Activated CD4-positive, alpha-beta T cell treated with anti-CD3 and anti-CD28 coated beads, Interleukin-2, amount 10 ng/mL, durations not matched to agents 24 days and 14 days (primary cell): ENCODE data around the gene R3HDM2. TPM values are rescaled to one million over a fixed set of nuclear protein-coding genes. Genes with fewer than 3 reads are reported as not detected.
"Not testable (repeated sequence)": the region's sequence is repeated elsewhere in the genome, so short reads cannot be mapped to it uniquely, and the experiment has no call there.

Source experiments
- DNase-seq: peaks from one replicate; pipeline ENCODE4 v3.0.0; 2022
- H3K27ac Mint-ChIP-seq: one replicate; pipeline ENCODE4 v1.8.0; 2022; ENCODE audit warnings: mild to moderate bottlenecking, mixed read lengths
- H3K27me3 Mint-ChIP-seq: one replicate; pipeline ENCODE4 v1.8.0; 2022; ENCODE audit warnings: mixed read lengths
- H3K36me3 Mint-ChIP-seq: one replicate; pipeline ENCODE4 v1.8.0; 2022; ENCODE audit warnings: low read depth, mild to moderate bottlenecking, mixed read lengths
- H3K4me1 Mint-ChIP-seq: one replicate; pipeline ENCODE4 v1.8.0; 2021; ENCODE audit warnings: mixed read lengths
- H3K4me3 Mint-ChIP-seq: one replicate; pipeline ENCODE4 v1.8.0; 2022; ENCODE audit warnings: mild to moderate bottlenecking, moderate library complexity, mixed read lengths
- H3K9me3 Mint-ChIP-seq: one replicate; pipeline ENCODE4 v1.8.0; 2021; ENCODE audit warnings: mixed read lengths
- intact Hi-C: fragments of 100-400 bp; cut with micrococcal nuclease; formaldehyde crosslinking; loops from one replicate; pipeline ENCODE4 v1.15.1; 2023
- total RNA-seq: library from RNA; stranded (reverse); gene quantifications from 2 replicates; pipeline ENCODE4 v1.2.3, GENCODE V29; 2022

The R3HDM2 gene
- total RNA-seq, 1 donor from 2014 or later = 45.8 TPM

- Mint-ChIP-seq H3K4me3 (no peak overlapping the region), H3K27me3 (peaks cover 10% of the 10 kb centered on the region), H3K4me1 (peaks cover 16% of the 10 kb centered on the region), H3K27ac (peak overlapping the region; percentile 59), H3K36me3 (no peaks in the 10 kb centered on the region), H3K9me3 (no peaks in the 10 kb centered on the region)
- no peak for DNase-seq
- intact Hi-C loops = no loop called here
Measured at GRCh38 chr12:57435293-57435692, 4.5 kb upstream of the R3HDM2 start.

- Mint-ChIP-seq H3K9me3 (no peaks in the 10 kb centered on the region), H3K36me3 (no peaks in the 10 kb centered on the region), H3K4me1 (peaks cover 21% of the 10 kb centered on the region), H3K4me3 (no peak within 1 kb of the TSS), H3K27me3 (peaks cover 7% of the 10 kb centered on the region), H3K27ac (peak within 1 kb of the TSS; percentile 59)
- intact Hi-C loops = no loop called here
- no peak for DNase-seq
Measured at GRCh38 chr12:57434517-57435223, 3.8 kb upstream of the R3HDM2 start, which contains the start of gene INHBC. TSS of gene INHBC (plus strand) at chr12:57434784. CDS start at chr12:57434887, 103 bp downstream.

- Mint-ChIP-seq H3K4me3 (no peak overlapping the region), H3K4me1 (peaks cover 27% of the 10 kb centered on the region), H3K36me3 (no peaks in the 10 kb centered on the region), H3K27ac (no peak overlapping the region), H3K9me3 (no peaks in the 10 kb centered on the region), H3K27me3 (no peaks in the 10 kb centered on the region)
- no peak for DNase-seq
- intact Hi-C loops = no loop called here
Measured at GRCh38 chr12:57433370-57433769, 2.5 kb upstream of the R3HDM2 start.

DNA sequence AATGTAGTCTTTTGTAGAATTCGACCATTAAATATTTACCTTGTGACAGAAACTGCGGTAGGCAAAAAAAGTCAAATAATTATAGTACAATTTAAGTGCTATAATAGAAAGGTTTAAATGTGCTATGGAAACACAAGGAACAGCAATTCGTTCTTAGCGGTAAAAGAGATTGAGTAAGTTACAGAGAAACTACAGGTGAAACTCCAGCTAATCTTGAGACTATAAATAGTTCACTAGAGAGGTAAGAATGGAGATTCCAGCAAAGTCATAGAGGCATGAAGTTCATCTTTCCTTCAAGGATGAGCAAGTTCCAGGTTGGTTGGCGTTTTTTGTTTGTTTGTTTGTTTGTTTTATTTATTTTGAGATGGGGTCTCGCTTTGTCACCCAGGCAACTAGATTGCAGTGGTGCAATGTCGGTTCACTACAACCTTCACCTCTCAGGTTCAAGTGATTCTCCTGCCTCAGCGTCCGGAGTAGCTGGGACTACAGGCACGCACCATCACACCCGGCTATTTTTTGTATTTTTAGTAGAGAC lies 878 bp upstream of the R3HDM2 start:
- Mint-ChIP-seq H3K27ac (peak overlapping the region; percentile 96), H3K27me3 (no peaks in the 10 kb centered on the region), H3K4me1 (peaks cover 30% of the 10 kb centered on the region), H3K36me3 (peaks cover 2% of the 10 kb centered on the region), H3K4me3 (peak overlapping the region; percentile 87), H3K9me3 (no peaks in the 10 kb centered on the region)
- DNase-seq = no peak
- intact Hi-C loops = loop anchor here (1.0 kb wide), 3 partner anchors 22 to 192 kb away; partner anchors contain the start of gene GLI1

DNA sequence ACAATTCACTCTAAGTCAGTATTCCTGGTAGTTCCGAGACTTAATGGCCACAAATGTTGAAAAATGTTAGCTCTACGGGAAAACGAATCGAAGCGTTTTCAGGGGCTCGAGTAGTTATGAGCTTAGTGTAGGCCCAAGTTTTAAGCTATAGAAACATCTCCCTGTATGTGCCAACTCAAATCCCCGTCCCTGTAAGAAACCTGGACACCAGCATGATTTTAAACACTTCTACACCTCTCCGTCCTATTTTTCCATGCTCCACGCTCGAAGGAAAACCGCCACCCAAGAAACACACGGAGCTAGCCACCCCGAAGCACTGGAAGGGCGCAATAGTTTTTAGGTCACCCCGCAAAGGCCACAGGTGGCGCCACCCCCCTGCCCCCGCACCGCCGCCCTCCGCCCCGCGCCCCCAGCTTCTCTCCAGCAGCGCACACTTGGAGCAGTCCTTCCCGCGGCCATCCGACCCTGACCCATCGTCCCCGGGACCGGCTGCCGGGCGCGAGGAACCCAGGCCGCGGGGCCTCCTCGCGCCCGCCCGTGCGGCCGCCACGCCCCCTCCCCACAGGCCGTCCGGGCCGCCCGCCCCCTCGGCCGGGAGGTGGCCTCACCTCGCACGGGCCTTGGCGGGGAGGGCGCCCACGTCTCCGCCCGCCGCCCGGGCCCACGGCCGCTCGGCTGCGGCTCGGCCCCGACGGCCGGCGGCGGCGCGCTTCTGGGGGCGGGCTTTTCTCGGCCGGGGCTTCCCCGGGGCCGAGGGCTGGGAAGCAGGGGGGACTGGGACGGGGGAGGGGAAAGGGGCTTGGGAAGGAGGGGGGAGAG lies 522 bp downstream of the R3HDM2 start:
- peak overlapping the region; percentile 99 for H3K4me3 Mint-ChIP-seq
- intact Hi-C loops = loop anchor here (1.0 kb wide), 1 partner anchor 150 kb away; no protein-coding TSS in a partner anchor

DNA sequence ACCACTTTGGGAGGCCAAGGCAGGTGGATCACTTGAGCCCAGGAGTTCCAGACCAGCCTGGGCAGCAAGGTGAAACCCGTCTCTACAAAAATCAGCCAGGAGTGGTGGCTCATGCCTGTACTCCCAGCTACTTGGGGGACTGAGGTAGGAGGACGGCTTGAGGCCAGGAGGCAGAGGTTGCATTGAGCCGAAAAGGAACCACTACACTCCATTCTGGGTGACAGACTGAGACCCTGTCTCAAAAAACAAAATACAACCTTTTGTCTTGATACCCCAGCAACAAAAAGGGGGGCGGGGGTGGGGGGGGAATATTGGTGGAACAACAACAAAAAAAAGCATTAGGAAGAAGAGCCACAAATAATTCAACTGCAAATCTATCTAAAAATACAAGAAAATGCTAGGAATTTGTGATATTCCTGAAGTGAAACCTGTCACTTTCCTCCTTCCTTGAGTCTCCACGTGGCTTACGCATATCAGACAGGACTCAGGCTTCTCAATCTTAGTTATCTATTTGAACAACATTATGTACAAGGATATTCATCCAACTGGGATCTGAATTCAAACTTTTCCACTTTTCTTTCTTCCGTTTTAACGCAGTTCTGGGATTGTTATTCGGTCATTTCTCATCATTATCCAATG lies 1.3 kb downstream of the R3HDM2 start:
- intact Hi-C loops = loop anchor here (1.0 kb wide), 1 partner anchor 149 kb away; no protein-coding TSS in a partner anchor
- Mint-ChIP-seq H3K4me1 (peaks cover 29% of the 10 kb centered on the region), H3K27ac (peak overlapping the region; percentile 99), H3K9me3 (no peaks in the 10 kb centered on the region), H3K4me3 (peak overlapping the region; percentile 99), H3K27me3 (no peaks in the 10 kb centered on the region), H3K36me3 (peaks cover 8% of the 10 kb centered on the region)
- no peak for DNase-seq

More for the DNA sequence above, 522 bp downstream of the R3HDM2 start:
- peaks cover 8% of the 10 kb centered on the region for H3K36me3 Mint-ChIP-seq
- H3K9me3 Mint-ChIP-seq = no peaks in the 10 kb centered on the region
- H3K4me1 Mint-ChIP-seq = peaks cover 31% of the 10 kb centered on the region
- no peaks in the 10 kb centered on the region for H3K27me3 Mint-ChIP-seq
- DNase-seq = peak; percentile 89
- H3K27ac Mint-ChIP-seq = peak overlapping the region; percentile 99

DNA sequence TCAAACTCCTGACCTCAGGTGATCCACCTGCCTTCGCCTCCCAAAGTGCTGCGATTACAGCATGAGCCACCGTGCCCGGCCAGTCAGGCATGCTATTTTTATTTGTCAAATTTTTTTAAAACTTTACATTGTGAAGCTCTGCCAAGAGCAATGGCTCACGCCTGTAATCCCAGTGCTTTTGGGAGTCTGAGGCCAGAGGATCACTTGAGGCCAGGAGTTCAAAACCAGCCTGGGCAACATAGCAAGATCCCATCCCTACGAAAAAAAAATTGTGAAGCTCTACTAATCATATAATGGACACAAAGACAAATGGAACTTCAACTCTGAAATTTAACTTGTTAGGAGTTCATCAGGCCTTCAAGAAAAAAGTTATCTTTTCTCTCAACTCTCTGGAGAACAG lies 1.9 kb downstream of the R3HDM2 start:
- peak overlapping the region; percentile 99 for H3K4me3 Mint-ChIP-seq
- intact Hi-C loops = no loop called here
- peaks cover 29% of the 10 kb centered on the region for H3K4me1 Mint-ChIP-seq
- peaks cover 11% of the 10 kb centered on the region for H3K36me3 Mint-ChIP-seq
- H3K27ac Mint-ChIP-seq = peak overlapping the region; percentile 77
- no peaks in the 10 kb centered on the region for H3K27me3 Mint-ChIP-seq
- no peak for DNase-seq
- no peaks in the 10 kb centered on the region for H3K9me3 Mint-ChIP-seq

DNA sequence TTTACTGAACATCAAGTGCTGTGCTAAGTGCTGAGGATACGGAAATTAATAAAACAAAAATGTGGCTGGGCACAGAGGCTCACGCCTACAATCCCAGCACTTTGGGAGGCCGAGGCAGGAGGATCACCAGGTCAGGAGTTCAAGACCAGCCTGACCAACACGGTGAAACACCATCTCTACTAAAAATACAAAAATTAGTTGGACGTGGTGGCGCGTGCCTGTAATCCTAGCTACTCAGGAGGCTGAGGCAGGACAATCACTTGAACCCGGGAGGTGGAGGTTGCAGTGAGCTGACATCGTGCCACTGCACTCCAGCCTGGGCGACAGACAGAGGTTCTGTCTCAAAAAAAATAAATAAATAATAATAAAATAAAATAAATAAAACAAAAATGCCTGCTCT lies 3.9 kb downstream of the R3HDM2 start:
- H3K9me3 Mint-ChIP-seq, H3K4me3 Mint-ChIP-seq, H3K27me3 Mint-ChIP-seq, DNase-seq, intact Hi-C loops, H3K27ac Mint-ChIP-seq: not testable (repeated sequence)
- Mint-ChIP-seq H3K4me1 (peaks cover 27% of the 10 kb centered on the region), H3K36me3 (peaks cover 20% of the 10 kb centered on the region)

GRCh38 chr12:57420482-57420881 lies 10.4 kb downstream of the R3HDM2 start:
- intact Hi-C loops = no loop called here
- DNase-seq = no peak
- peaks cover 31% of the 10 kb centered on the region for H3K36me3 Mint-ChIP-seq
- H3K27me3 Mint-ChIP-seq = no peaks in the 10 kb centered on the region
- no peaks in the 10 kb centered on the region for H3K9me3 Mint-ChIP-seq
- H3K4me3 Mint-ChIP-seq = no peak overlapping the region
- H3K27ac Mint-ChIP-seq = no peak overlapping the region
- H3K4me1 Mint-ChIP-seq = peaks cover 5% of the 10 kb centered on the region

DNA sequence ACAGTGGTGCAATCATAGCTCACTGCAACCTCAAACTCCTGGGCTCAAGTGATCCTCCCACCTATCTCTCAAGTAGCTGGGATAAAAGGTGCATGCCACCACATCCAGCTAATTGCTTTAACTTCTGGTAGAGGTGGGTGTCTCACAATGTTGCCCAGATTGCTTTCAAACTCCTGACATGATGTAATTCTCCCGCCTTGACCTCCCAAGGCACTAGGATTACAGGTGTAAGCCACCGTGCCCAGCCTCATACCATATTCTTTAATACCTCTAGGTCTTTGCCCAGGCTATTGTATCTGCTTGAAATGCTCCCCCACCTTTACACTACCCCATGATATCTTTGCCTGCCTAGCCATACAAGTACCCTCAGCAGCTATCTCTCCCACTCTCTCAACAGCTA lies 11.3 kb downstream of the R3HDM2 start:
- no peak overlapping the region for H3K4me3 Mint-ChIP-seq
- DNase-seq = no peak
- H3K27me3 Mint-ChIP-seq = no peaks in the 10 kb centered on the region
- intact Hi-C loops = no loop called here
- peaks cover 31% of the 10 kb centered on the region for H3K36me3 Mint-ChIP-seq
- H3K4me1 Mint-ChIP-seq = peaks cover 5% of the 10 kb centered on the region
- H3K27ac Mint-ChIP-seq = no peak overlapping the region
- no peaks in the 10 kb centered on the region for H3K9me3 Mint-ChIP-seq

- peaks cover 30% of the 10 kb centered on the region for H3K36me3 Mint-ChIP-seq
- DNase-seq = no peak
- intact Hi-C loops = no loop called here
- H3K9me3 Mint-ChIP-seq = no peaks in the 10 kb centered on the region
- H3K27ac Mint-ChIP-seq = no peak overlapping the region
- H3K27me3 Mint-ChIP-seq = no peaks in the 10 kb centered on the region
- H3K4me3 Mint-ChIP-seq = no peak overlapping the region
- peaks cover 5% of the 10 kb centered on the region for H3K4me1 Mint-ChIP-seq
Measured at GRCh38 chr12:57418255-57418654, 12.6 kb downstream of the R3HDM2 start.

GRCh38 chr12:57416039-57416996 lies 14.5 kb downstream of the R3HDM2 start:
- no peaks in the 10 kb centered on the region for H3K9me3 Mint-ChIP-seq
- no peak overlapping the region for H3K4me3 Mint-ChIP-seq
- no peaks in the 10 kb centered on the region for H3K27me3 Mint-ChIP-seq
- H3K36me3 Mint-ChIP-seq = peaks cover 20% of the 10 kb centered on the region
- intact Hi-C loops = no loop called here
- no peak for DNase-seq
- H3K27ac Mint-ChIP-seq = no peak overlapping the region
- H3K4me1 Mint-ChIP-seq = peaks cover 5% of the 10 kb centered on the region

DNA sequence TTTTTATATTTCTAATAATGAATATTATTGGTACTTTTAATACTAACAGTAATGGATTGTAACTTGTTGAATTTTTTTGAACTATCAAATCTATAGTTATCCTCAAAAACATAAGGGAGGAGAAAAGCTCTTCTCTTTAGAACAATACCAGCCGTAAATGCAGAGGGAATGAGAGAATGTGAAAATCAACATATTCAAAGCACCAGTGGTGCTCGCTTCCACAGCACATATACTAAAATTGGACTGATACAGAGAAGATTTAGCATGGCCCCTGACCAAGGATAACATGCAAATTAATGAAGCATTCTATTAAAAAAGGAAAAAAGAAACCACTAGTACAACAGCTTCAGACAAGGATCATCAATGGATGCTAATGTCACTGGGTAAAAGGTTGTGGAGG lies 15.8 kb downstream of the R3HDM2 start:
- H3K4me3 Mint-ChIP-seq = no peak overlapping the region
- no peaks in the 10 kb centered on the region for H3K27me3 Mint-ChIP-seq
- H3K36me3 Mint-ChIP-seq = peaks cover 14% of the 10 kb centered on the region
- intact Hi-C loops = no loop called here
- H3K27ac Mint-ChIP-seq = no peak overlapping the region
- peaks cover 5% of the 10 kb centered on the region for H3K4me1 Mint-ChIP-seq
- no peak for DNase-seq
- no peaks in the 10 kb centered on the region for H3K9me3 Mint-ChIP-seq
